Measurements from ENCODE around the gene CIAO3. TPM values are rescaled to one million over a fixed set of nuclear protein-coding genes. Genes with fewer than 3 reads are reported as not detected.

Gene CIAO3
- total RNA-seq, 1 experiment from 2014 or later, result 50.9 TPM

- TF ChIP-seq, protein P1, sequence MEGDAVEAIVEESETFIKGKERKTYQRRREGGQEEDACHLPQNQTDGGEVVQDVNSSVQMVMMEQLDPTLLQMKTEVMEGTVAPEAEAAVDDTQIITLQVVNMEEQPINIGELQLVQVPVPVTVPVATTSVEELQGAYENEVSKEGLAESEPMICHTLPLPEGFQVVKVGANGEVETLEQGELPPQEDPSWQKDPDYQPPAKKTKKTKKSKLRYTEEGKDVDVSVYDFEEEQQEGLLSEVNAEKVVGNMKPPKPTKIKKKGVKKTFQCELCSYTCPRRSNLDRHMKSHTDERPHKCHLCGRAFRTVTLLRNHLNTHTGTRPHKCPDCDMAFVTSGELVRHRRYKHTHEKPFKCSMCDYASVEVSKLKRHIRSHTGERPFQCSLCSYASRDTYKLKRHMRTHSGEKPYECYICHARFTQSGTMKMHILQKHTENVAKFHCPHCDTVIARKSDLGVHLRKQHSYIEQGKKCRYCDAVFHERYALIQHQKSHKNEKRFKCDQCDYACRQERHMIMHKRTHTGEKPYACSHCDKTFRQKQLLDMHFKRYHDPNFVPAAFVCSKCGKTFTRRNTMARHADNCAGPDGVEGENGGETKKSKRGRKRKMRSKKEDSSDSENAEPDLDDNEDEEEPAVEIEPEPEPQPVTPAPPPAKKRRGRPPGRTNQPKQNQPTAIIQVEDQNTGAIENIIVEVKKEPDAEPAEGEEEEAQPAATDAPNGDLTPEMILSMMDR (IDR thresholded peaks at IDR 0.05), result no peak
- TF ChIP-seq NR2C2 (CRISPR knock-in tag; IDR thresholded peaks at IDR 0.05) (peak; percentile 79), RELA (CRISPR knock-in tag; IDR thresholded peaks at IDR 0.05; ENCODE audit: borderline replicate concordance) (peak; percentile 93; the same call in 1 of the 2 replicates), TEAD1 (CRISPR knock-in tag; IDR thresholded peaks at IDR 0.05) (peak; percentile 15; the same call in 1 of the 2 replicates), ZNF121 (CRISPR knock-in tag; IDR thresholded peaks at IDR 0.05) (peak; percentile 11; the same call in 1 of the 2 replicates), ZNF317 (CRISPR knock-in tag; IDR thresholded peaks at IDR 0.05; ENCODE audit: borderline replicate concordance, low read depth) (peak; percentile 77; the same call in 1 of the 2 replicates), CREB1 (CRISPR knock-in tag; IDR thresholded peaks at IDR 0.05) (peak; percentile 92), ZNF138 (CRISPR knock-in tag; conservative IDR thresholded peaks at IDR 0.05) (peak; percentile 61; the same call in 1 of the 2 replicates), MAX (CRISPR knock-in tag; IDR thresholded peaks at IDR 0.05) (peak; percentile 99), ATF1 (CRISPR knock-in tag; IDR thresholded peaks at IDR 0.05) (peak; percentile 92; the same call in 1 of the 2 replicates), CBFB (CRISPR knock-in tag; IDR thresholded peaks at IDR 0.05; ENCODE audit: low read depth) (peak; percentile 86; the same call in 1 of the 2 replicates), SOX15 (CRISPR knock-in tag; IDR thresholded peaks at IDR 0.05) (no peak)
- TF ChIP-seq, protein P2, sequence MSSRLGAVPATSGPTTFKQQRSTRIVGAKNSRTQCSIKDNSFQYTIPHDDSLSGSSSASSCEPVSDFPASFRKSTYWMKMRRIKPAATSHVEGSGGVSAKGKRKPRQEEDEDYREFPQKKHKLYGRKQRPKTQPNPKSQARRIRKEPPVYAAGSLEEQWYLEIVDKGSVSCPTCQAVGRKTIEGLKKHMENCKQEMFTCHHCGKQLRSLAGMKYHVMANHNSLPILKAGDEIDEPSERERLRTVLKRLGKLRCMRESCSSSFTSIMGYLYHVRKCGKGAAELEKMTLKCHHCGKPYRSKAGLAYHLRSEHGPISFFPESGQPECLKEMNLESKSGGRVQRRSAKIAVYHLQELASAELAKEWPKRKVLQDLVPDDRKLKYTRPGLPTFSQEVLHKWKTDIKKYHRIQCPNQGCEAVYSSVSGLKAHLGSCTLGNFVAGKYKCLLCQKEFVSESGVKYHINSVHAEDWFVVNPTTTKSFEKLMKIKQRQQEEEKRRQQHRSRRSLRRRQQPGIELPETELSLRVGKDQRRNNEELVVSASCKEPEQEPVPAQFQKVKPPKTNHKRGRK (CRISPR knock-in tag; IDR thresholded peaks at IDR 0.05; ENCODE audit: borderline replicate concordance), result no peak
- TF ChIP-seq, protein P3, sequence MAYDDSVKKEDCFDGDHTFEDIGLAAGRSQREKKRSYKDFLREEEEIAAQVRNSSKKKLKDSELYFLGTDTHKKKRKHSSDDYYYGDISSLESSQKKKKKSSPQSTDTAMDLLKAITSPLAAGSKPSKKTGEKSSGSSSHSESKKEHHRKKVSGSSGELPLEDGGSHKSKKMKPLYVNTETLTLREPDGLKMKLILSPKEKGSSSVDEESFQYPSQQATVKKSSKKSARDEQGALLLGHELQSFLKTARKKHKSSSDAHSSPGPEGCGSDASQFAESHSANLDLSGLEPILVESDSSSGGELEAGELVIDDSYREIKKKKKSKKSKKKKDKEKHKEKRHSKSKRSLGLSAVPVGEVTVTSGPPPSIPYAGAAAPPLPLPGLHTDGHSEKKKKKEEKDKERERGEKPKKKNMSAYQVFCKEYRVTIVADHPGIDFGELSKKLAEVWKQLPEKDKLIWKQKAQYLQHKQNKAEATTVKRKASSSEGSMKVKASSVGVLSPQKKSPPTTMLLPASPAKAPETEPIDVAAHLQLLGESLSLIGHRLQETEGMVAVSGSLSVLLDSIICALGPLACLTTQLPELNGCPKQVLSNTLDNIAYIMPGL (CRISPR knock-in tag; IDR thresholded peaks at IDR 0.05), result peak; percentile 83; the same call in 1 of the 2 replicates
Observed at GRCh38 chr16:720990-721764, 19.6 kb downstream of the CIAO3 start, which contains the start of gene ANTKMT (continued).

- Mint-ChIP-seq H3K4me1 (peaks cover 16% of the 10 kb centered on the region), H3K36me3 (no peaks in the 10 kb centered on the region; the same call in 1 of the 2 replicates), H3K9me3 (no peaks in the 10 kb centered on the region), H3K27ac (peak overlapping the region; percentile 63), H3K4me3 (peak overlapping the region; percentile 74), H3K27me3 (ENCODE audit: low read depth) (peaks cover 18% of the 10 kb centered on the region)
- peak; percentile 60 for DNase-seq (ENCODE audit: low spot score)
- ATAC-seq, result peak; percentile 30
- ChIA-PET CTCF (interaction anchor here (0.6 to 2.8 kb wide), 26 partner anchors 8 to 426 kb away, joined by 3 to 28 read pairs (median 6); partner anchors contain the start of genes CHTF18, CIAO3, GNG13 and JMJD8), POLR2A (interaction anchor here (0.6 to 2.9 kb wide), 19 partner anchors 8 to 91 kb away, joined by 3 to 10 read pairs (median 3); partner anchors contain the start of genes CHTF18, CIAO3, RHOT2 and RPUSD1)
- TF ChIP-seq HMGA2 (CRISPR knock-in tag; IDR thresholded peaks at IDR 0.05) (no peak), ZBTB21 (CRISPR knock-in tag; IDR thresholded peaks at IDR 0.05; ENCODE audit: borderline replicate concordance) (no peak), MXD4 (CRISPR knock-in tag; IDR thresholded peaks at IDR 0.05; ENCODE audit: borderline replicate concordance) (no peak), KAT7 (CRISPR knock-in tag; IDR thresholded peaks at IDR 0.05; ENCODE audit: borderline replicate concordance) (no peak), TEAD4 (CRISPR knock-in tag; IDR thresholded peaks at IDR 0.05) (0 out of 2 replicates have a peak, but pooled peaks have one; percentile 20), USF1 (CRISPR knock-in tag; IDR thresholded peaks at IDR 0.05) (0 out of 2 replicates have a peak, but pooled peaks have one; percentile 18), ZNF671 (CRISPR knock-in tag; IDR thresholded peaks at IDR 0.05) (no peak)
- TF ChIP-seq, protein P4, sequence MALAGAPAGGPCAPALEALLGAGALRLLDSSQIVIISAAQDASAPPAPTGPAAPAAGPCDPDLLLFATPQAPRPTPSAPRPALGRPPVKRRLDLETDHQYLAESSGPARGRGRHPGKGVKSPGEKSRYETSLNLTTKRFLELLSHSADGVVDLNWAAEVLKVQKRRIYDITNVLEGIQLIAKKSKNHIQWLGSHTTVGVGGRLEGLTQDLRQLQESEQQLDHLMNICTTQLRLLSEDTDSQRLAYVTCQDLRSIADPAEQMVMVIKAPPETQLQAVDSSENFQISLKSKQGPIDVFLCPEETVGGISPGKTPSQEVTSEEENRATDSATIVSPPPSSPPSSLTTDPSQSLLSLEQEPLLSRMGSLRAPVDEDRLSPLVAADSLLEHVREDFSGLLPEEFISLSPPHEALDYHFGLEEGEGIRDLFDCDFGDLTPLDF (CRISPR knock-in tag; IDR thresholded peaks at IDR 0.05), result no peak
- TF ChIP-seq, protein P5, sequence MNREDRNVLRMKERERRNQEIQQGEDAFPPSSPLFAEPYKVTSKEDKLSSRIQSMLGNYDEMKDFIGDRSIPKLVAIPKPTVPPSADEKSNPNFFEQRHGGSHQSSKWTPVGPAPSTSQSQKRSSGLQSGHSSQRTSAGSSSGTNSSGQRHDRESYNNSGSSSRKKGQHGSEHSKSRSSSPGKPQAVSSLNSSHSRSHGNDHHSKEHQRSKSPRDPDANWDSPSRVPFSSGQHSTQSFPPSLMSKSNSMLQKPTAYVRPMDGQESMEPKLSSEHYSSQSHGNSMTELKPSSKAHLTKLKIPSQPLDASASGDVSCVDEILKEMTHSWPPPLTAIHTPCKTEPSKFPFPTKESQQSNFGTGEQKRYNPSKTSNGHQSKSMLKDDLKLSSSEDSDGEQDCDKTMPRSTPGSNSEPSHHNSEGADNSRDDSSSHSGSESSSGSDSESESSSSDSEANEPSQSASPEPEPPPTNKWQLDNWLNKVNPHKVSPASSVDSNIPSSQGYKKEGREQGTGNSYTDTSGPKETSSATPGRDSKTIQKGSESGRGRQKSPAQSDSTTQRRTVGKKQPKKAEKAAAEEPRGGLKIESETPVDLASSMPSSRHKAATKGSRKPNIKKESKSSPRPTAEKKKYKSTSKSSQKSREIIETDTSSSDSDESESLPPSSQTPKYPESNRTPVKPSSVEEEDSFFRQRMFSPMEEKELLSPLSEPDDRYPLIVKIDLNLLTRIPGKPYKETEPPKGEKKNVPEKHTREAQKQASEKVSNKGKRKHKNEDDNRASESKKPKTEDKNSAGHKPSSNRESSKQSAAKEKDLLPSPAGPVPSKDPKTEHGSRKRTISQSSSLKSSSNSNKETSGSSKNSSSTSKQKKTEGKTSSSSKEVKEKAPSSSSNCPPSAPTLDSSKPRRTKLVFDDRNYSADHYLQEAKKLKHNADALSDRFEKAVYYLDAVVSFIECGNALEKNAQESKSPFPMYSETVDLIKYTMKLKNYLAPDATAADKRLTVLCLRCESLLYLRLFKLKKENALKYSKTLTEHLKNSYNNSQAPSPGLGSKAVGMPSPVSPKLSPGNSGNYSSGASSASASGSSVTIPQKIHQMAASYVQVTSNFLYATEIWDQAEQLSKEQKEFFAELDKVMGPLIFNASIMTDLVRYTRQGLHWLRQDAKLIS (CRISPR knock-in tag; IDR thresholded peaks at IDR 0.05; ENCODE audit: borderline replicate concordance), result no peak
Observed at GRCh38 chr16:720447-720989, 20.3 kb downstream of the CIAO3 start.
